ENCODE results near the gene HDHD5. TPM values are rescaled to one million over a fixed set of nuclear protein-coding genes. Genes with fewer than 3 reads are reported as not detected.

The HDHD5 gene
- total RNA-seq, 1 donor from 2014 or later, result 39.7 TPM

DNA sequence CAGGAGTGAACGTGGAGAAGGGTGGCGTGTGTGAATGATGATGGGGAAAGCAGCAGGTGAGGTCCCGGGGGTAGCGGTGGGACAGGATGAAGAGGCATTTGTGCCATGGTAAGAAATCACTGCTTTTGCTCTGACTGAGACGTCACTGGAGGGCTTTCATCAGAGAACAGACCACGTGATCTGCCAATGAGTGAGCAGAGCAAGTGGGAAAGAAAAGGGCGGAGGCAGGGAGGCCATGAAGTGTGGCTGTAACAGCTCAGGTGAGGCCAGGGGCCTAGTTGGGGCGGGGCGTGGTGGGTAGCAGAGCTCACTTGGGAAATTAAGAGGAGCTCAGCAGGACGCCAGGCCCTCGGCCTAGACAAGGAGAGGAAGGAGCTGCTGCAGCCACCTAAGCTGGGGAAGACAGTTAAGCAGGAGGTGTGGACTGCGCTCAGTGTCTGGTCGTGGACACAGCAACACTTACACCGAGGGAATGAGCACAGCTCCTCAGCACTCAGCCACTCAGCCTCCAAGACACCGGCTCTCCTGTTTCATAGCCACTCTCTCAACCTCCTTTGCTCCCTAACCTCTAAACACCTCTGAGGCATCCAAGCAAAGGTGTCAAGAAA, 23.8 kb downstream of the HDHD5 start:
- no peaks in the 10 kb centered on the region for H3K27me3 ChIP-seq
- H2AFZ ChIP-seq (replicated peaks), result no peak overlapping the region
- H3K27ac ChIP-seq, result no peak overlapping the region
- H3K9me3 Mint-ChIP-seq, result no peaks in the 10 kb centered on the region
- no peak for TF ChIP-seq EZH2phosphoT487 (IDR thresholded peaks at IDR 0.05)
- H3K27ac Mint-ChIP-seq, result peak overlapping the region; percentile 68
- H3K4me3 Mint-ChIP-seq, result no peak overlapping the region
- H3K36me3 Mint-ChIP-seq, result peaks cover 12% of the 10 kb centered on the region
- H3K4me1 Mint-ChIP-seq, result peaks cover 13% of the 10 kb centered on the region
- no peak overlapping the region for H3K9ac ChIP-seq
- H3K9me3 ChIP-seq (ENCODE audit: low read depth), result no peaks in the 10 kb centered on the region
- no peak overlapping the region for H3K4me2 ChIP-seq
- H3K27me3 Mint-ChIP-seq (ENCODE audit: insufficient read depth, low read depth), result peaks cover 4% of the 10 kb centered on the region
- H3K4me3 ChIP-seq, result no peak overlapping the region
- H3K79me2 ChIP-seq (ENCODE audit: low read depth), result no peaks in the 10 kb centered on the region
- peaks cover 8% of the 10 kb centered on the region for H3K4me1 ChIP-seq
- peaks cover 4% of the 10 kb centered on the region for H4K20me1 ChIP-seq (ENCODE audit: low read depth)
- DNase-seq (ENCODE audit: low spot score), result no peak
- no peaks in the 10 kb centered on the region for H3K36me3 ChIP-seq
- peaks cover 8% of the 10 kb centered on the region for H3F3A ChIP-seq (ENCODE audit: low read depth)

DNA sequence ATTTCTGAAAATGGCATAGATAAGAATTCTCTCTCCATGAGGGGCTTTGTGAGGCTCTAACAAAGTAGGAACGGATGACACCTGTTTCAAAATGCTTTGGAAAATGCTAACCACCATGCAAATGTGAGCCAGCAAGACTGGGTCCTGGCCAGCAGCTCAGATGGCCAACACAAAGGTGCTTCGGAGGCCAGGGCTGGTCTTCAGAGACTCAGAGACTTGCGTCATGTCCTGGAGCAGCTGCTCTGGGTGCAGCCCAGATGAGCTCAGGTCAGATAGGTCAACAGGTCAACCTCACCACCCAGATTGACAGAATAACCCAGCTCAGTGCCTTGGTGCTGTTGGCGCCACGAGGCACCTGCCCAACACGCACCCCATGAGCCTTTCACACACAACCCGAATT, 25.9 kb downstream of the HDHD5 start:
- no peak overlapping the region for H3K27ac Mint-ChIP-seq
- H4K20me1 ChIP-seq (ENCODE audit: low read depth), result peaks cover 4% of the 10 kb centered on the region
- DNase-seq (ENCODE audit: low spot score), result no peak

DNA sequence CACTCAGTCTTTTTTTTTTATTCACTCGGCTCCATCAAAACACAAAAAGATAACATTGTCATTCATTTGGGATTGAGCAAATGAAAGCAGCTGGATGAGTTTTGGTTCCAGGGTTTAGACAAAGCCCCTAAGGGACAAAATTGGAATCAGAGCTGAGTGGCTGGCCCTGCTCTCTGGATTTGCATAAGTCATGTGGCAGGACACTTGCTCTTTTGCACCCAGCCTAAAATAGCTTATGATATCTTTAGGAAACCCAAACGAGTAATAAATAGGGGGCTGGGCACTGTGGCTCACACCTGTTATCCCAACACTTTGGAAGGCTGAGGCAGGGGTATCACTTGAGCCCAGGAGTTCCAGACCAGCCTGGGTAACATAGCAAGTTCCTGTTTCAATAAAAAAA, 27.0 kb downstream of the HDHD5 start:
- no peak for DNase-seq (ENCODE audit: low spot score)
- peaks cover 8% of the 10 kb centered on the region for H3K36me3 Mint-ChIP-seq
- H3K27ac Mint-ChIP-seq, result no peak overlapping the region
- Histone ChIP-seq H3K4me1 (peaks cover 8% of the 10 kb centered on the region), H3F3A (ENCODE audit: low read depth) (peaks cover 8% of the 10 kb centered on the region), H3K9me3 (ENCODE audit: low read depth) (no peaks in the 10 kb centered on the region), H3K79me2 (ENCODE audit: low read depth) (no peaks in the 10 kb centered on the region), H3K27ac (no peak overlapping the region), H3K4me2 (no peak overlapping the region), H3K4me3 (no peak overlapping the region), H3K27me3 (no peaks in the 10 kb centered on the region), H2AFZ (replicated peaks) (no peak overlapping the region), H4K20me1 (ENCODE audit: low read depth) (peaks cover 4% of the 10 kb centered on the region), H3K36me3 (no peaks in the 10 kb centered on the region), H3K9ac (no peak overlapping the region)
- no peaks in the 10 kb centered on the region for H3K9me3 Mint-ChIP-seq
- no peak overlapping the region for H3K4me3 Mint-ChIP-seq
- TF ChIP-seq, protein P1, sequence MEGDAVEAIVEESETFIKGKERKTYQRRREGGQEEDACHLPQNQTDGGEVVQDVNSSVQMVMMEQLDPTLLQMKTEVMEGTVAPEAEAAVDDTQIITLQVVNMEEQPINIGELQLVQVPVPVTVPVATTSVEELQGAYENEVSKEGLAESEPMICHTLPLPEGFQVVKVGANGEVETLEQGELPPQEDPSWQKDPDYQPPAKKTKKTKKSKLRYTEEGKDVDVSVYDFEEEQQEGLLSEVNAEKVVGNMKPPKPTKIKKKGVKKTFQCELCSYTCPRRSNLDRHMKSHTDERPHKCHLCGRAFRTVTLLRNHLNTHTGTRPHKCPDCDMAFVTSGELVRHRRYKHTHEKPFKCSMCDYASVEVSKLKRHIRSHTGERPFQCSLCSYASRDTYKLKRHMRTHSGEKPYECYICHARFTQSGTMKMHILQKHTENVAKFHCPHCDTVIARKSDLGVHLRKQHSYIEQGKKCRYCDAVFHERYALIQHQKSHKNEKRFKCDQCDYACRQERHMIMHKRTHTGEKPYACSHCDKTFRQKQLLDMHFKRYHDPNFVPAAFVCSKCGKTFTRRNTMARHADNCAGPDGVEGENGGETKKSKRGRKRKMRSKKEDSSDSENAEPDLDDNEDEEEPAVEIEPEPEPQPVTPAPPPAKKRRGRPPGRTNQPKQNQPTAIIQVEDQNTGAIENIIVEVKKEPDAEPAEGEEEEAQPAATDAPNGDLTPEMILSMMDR (IDR thresholded peaks at IDR 0.05), result no peak
- no peak for TF ChIP-seq EZH2 (IDR thresholded peaks at IDR 0.05)
- TF ChIP-seq EZH2phosphoT487 (IDR thresholded peaks at IDR 0.05), result no peak
- H3K4me1 Mint-ChIP-seq, result peaks cover 15% of the 10 kb centered on the region
- peaks cover 9% of the 10 kb centered on the region for H3K27me3 Mint-ChIP-seq (ENCODE audit: insufficient read depth, low read depth)

More for the DNA sequence above, 25.9 kb downstream of the HDHD5 start:
- Histone ChIP-seq H3K9ac (no peak overlapping the region), H3K9me3 (ENCODE audit: low read depth) (no peaks in the 10 kb centered on the region), H2AFZ (replicated peaks) (no peak overlapping the region), H3K4me2 (no peak overlapping the region), H3K27ac (no peak overlapping the region), H3F3A (ENCODE audit: low read depth) (peaks cover 8% of the 10 kb centered on the region), H3K36me3 (no peaks in the 10 kb centered on the region), H3K27me3 (no peaks in the 10 kb centered on the region), H3K4me1 (peaks cover 8% of the 10 kb centered on the region), H3K4me3 (no peak overlapping the region), H3K79me2 (ENCODE audit: low read depth) (no peaks in the 10 kb centered on the region)
- H3K4me1 Mint-ChIP-seq, result peaks cover 15% of the 10 kb centered on the region
- H3K27me3 Mint-ChIP-seq (ENCODE audit: insufficient read depth, low read depth), result peaks cover 9% of the 10 kb centered on the region
- H3K36me3 Mint-ChIP-seq, result peaks cover 12% of the 10 kb centered on the region
- TF ChIP-seq, protein P1 (IDR thresholded peaks at IDR 0.05), result no peak
- no peak for TF ChIP-seq EZH2phosphoT487 (IDR thresholded peaks at IDR 0.05)
- TF ChIP-seq EZH2 (IDR thresholded peaks at IDR 0.05), result no peak
- H3K4me3 Mint-ChIP-seq, result no peak overlapping the region
- H3K9me3 Mint-ChIP-seq, result no peaks in the 10 kb centered on the region

DNA sequence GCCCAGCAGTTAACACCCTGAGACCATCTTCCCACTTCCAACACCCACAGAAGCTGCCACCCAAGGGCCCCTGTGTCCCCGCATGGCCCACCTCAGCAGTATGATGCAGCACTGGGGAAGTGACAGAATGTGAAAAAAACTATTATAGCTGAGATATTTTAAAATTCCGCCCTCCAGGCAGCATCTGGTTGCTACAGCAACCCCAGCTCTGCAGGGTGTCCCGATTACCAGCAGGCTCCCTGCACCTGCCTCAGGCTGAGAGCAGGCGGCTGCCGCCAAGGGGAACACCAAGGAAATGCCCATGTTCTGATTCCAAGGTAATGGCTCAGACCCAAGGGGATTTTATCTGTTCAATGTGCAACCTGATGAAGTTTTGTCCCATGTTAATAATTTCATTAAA, 27.4 kb downstream of the HDHD5 start:
- H3K27ac Mint-ChIP-seq, result no peak overlapping the region
- H3K9me3 ChIP-seq (ENCODE audit: low read depth), result no peaks in the 10 kb centered on the region
- no peak overlapping the region for H3K4me3 ChIP-seq
- H3K4me3 Mint-ChIP-seq, result no peak overlapping the region
- TF ChIP-seq, protein P1 (IDR thresholded peaks at IDR 0.05), result peak; percentile 29
- no peak for TF ChIP-seq EZH2 (IDR thresholded peaks at IDR 0.05)
- TF ChIP-seq EZH2phosphoT487 (IDR thresholded peaks at IDR 0.05), result no peak
- H3K36me3 ChIP-seq, result no peaks in the 10 kb centered on the region
- no peaks in the 10 kb centered on the region for H3K27me3 ChIP-seq
- H3K36me3 Mint-ChIP-seq, result peaks cover 5% of the 10 kb centered on the region
- no peak overlapping the region for H3K4me2 ChIP-seq
- H4K20me1 ChIP-seq (ENCODE audit: low read depth), result no peaks in the 10 kb centered on the region
- no peaks in the 10 kb centered on the region for H3K9me3 Mint-ChIP-seq
- no peak overlapping the region for H3K9ac ChIP-seq
- peak; percentile 65 for DNase-seq (ENCODE audit: low spot score)
- H3K4me1 ChIP-seq, result peaks cover 8% of the 10 kb centered on the region
- peaks cover 9% of the 10 kb centered on the region for H3K27me3 Mint-ChIP-seq (ENCODE audit: insufficient read depth, low read depth)
- H3F3A ChIP-seq (ENCODE audit: low read depth), result peaks cover 8% of the 10 kb centered on the region
- no peaks in the 10 kb centered on the region for H3K79me2 ChIP-seq (ENCODE audit: low read depth)
- peaks cover 15% of the 10 kb centered on the region for H3K4me1 Mint-ChIP-seq
- no peak overlapping the region for H3K27ac ChIP-seq
- H2AFZ ChIP-seq (replicated peaks), result no peak overlapping the region

Measured in neural progenitor cell (in vitro differentiated cells).